Measurements from ENCODE around the gene RHO.
"Not testable (repeated sequence)": the region's sequence is repeated elsewhere in the genome, so short reads cannot be mapped to it uniquely, and the experiment has no call there.

Gene RHO

DNA sequence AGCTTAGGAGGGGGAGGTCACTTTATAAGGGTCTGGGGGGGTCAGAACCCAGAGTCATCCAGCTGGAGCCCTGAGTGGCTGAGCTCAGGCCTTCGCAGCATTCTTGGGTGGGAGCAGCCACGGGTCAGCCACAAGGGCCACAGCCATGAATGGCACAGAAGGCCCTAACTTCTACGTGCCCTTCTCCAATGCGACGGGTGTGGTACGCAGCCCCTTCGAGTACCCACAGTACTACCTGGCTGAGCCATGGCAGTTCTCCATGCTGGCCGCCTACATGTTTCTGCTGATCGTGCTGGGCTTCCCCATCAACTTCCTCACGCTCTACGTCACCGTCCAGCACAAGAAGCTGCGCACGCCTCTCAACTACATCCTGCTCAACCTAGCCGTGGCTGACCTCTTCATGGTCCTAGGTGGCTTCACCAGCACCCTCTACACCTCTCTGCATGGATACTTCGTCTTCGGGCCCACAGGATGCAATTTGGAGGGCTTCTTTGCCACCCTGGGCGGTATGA, at the start of gene RHO:
TSS of gene RHO (plus strand) at position 51 of the 512 bp plus-strand sequence. CDS start at position 146, 95 bp downstream.
- no peak for DNase-seq (ENCODE audit: low read depth in 2 of 3, low spot score in 1 of 3)

DNA sequence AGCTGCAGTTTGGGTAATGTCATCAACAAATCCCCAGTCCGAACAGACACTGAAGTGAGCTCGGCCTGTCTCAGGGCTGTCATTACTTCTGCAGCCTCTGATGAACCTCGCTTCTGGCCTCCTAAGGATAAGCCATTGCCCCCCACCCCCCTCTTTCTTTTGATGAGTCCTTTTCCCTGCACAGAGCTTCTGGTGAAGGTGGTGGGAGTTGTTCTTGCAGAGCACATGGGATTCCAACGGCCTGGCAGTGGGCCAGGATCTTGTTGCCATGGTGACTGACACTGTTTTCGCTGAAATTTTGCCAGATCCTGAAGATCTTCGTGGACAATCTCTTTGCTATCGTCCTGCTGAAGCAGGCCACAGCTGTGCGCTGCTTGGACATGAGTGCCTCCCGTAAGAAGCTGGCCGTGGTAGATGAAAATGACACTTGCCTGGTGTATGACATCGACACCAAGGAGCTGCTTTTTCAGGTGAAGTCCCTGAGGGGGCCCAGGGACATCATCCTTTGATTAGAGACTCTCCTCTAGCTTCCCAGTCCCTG, 47.1 kb upstream of the RHO start:
- DNase-seq (ENCODE audit: low read depth in 2 of 3, low spot score in 1 of 3): not testable (repeated sequence)

DNA sequence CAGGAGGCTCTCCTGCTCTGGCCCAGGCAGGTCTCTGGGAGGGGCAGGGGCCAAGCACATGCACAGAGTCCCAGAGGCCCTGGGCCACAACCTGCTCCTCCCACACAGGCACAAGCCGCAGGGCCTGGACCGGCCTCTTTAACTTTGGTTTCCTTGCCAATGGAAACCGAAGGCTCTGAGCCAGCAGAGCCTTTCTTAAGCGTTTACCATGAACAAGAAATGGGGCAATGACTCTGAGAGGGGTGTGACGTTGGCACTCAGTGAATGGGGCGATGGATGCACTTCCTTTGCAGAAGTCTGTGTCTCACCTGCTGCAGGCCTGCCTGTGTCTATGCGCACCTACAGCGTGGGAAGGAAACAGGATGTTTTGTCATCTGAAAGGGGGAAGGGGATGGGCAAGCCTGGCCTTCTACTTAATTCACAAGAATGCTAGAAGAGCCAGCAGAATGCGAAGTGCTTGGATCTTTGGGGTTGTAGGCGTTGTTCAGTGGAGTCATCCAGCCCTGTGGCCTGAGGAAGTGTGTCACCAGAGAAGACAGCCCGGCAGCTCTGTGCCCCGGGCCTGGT, 46.6 kb upstream of the RHO start:
- DNase-seq (ENCODE audit: low read depth in 2 of 3, low spot score in 1 of 3): peak in 2 of 3 donors; percentile 6 to 26

DNA sequence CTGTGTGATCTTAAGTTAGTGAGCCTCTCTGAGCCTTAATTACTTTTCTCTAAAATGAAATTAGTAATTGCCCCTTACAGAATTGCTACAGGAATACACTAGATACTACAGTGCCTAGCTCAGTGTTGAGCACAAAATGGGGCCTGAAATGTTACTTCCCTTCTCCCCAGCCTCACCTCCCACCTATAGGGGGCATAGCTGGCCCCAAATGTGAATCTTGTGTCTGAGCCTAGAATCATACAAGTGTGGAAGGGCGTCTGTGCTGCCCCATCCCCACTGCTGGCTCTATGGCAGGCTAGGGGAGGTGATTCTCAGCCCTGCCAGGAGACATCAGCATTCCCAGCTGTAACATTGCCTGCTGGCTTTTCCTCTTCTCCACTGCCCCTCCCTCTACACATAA, 45.7 kb upstream of the RHO start:
- no peak for DNase-seq (ENCODE audit: low read depth in 2 of 3, low spot score in 1 of 3)

GRCh38 chr3:129483870-129484269, 44.6 kb upstream of the RHO start:
- no peak for DNase-seq (ENCODE audit: low read depth in 2 of 3, low spot score in 1 of 3)

- DNase-seq (ENCODE audit: low read depth in 2 of 3, low spot score in 1 of 3): not testable (repeated sequence)
Observed at GRCh38 chr3:129485146-129485545, 43.3 kb upstream of the RHO start.

- no peak for DNase-seq (ENCODE audit: low read depth in 2 of 3, low spot score in 1 of 3)
Observed at GRCh38 chr3:129485721-129486663, 42.4 kb upstream of the RHO start.

GRCh38 chr3:129486664-129487035, 41.8 kb upstream of the RHO start:
- DNase-seq (ENCODE audit: low read depth in 2 of 3, low spot score in 1 of 3): no peak

DNA sequence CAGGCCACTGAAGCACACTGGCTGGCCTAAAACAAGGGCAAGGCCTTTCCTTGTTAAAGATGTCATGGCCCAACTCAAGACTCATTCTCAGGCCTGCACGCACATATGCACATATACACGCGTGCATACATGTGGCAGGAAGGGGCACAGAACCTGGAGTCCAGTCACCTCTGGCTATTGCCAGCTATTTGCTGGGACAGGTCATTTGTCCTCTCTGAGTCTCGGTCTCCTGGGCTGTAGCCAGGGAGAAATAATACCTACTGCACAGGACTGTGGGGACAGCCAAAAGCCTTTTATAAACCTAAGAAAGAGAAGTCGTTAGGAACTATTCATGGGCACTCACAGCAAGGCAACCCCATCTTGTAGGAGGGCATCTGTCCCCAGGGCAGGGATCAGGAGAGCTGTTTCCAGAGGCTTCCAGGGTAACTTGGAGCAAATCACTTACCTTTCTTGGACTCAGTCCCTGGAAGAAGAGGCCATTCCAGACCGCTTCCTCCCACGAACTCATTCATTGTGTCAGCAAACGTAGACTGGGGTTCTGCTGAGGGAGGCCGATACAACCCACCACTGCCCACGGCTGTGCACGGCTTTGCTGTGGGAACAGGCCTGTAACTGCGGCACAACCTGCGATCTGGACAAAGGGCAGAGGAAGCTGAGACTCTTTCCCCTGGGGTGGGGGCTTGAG, 41.1 kb upstream of the RHO start:
- DNase-seq (ENCODE audit: low read depth in 2 of 3, low spot score in 1 of 3): no peak

GRCh38 chr3:129487868-129488335, 40.5 kb upstream of the RHO start:
- not testable (repeated sequence) for DNase-seq (ENCODE audit: low read depth in 2 of 3, low spot score in 1 of 3)

DNA sequence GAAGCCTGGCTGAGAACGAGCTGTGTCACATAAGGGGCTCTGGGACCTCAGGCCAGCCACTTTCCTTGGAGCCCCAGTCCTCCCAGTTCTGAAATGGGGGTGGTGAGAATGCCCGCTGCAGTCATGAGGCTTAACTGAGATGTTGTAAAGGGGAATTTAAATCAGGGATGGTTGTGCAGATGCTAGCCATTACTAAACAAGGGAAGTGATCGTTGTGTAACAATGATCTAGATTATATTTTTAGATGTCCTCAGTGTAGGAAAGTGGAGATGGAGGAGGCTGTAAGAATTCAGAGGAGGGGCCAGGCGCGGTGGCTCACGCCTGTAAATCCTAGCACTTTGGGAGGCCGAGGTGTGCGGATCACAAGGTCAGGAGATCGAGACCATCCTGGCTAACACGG, 39.2 kb upstream of the RHO start:
- not testable (repeated sequence) for DNase-seq (ENCODE audit: low read depth in 2 of 3, low spot score in 1 of 3)

DNA sequence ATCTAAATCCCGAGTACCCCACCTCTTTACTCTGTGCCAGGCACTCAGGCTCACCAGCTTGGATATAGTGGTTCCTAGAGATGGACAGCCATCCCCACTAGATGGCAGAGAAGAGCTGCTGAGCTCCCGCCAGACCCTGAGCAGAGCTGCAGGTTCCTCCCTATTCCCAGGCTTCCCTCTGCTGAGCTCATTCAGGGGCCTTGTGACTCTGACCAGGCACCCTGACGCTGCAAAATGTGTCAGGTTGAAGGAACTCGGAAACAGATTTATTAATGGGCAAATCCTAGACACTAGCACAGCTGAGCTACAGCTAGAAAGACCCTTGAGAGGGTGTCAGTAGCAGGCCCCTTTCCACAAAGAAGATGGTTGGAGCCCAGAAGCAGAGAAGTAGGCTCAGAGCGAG, 38.2 kb upstream of the RHO start:
- DNase-seq (ENCODE audit: low read depth in 2 of 3, low spot score in 1 of 3): peak; percentile 15 to 37 (median 26)

DNA sequence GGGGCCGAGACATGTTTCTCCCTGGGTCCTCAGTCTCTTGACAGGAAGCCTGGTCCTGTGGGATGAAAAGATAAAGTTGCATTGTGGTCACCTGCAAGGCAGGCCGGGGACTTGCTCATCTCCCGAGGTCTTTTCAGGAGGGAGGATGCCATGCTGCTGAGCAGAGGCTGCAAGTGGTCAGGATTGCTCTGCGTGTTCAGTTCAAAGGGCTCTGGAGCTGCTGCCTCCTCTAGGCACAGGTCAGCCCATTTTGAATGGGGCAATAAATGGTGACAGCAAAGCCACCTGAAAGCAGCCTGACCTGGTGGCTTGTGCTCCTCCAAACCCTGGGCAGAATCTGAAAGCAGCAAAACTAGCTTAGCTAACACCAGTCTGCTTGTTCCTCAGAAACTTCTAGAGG, 37.4 kb upstream of the RHO start:
- DNase-seq (ENCODE audit: low read depth in 2 of 3, low spot score in 1 of 3): not testable (repeated sequence)

GRCh38 chr3:129491794-129492193, 36.6 kb upstream of the RHO start:
- no peak for DNase-seq (ENCODE audit: low read depth in 2 of 3, low spot score in 1 of 3)

- DNase-seq (ENCODE audit: low read depth in 2 of 3, low spot score in 1 of 3): no peak
Observed at GRCh38 chr3:129492691-129493090, 35.7 kb upstream of the RHO start.

DNA sequence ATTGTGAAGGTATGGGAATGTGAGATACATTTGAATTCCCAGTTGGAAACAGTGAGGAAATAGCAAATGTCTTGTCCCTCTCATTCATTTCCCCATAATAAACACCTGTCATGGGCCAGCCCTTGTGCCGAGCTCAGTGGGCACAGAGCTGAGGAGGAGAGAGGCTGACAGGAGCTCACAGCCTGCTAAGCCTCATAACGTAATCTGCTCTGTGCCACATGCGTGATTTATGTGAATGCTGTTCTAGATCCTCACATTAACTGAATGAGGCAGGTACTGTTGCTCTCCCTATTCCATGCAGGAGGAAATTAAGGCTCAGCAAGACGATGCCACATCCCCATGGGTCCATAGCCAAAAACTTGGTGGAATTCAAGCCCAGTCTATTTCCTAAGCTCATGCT, 35.2 kb upstream of the RHO start:
- DNase-seq (ENCODE audit: low read depth in 2 of 3, low spot score in 1 of 3): no peak

DNA sequence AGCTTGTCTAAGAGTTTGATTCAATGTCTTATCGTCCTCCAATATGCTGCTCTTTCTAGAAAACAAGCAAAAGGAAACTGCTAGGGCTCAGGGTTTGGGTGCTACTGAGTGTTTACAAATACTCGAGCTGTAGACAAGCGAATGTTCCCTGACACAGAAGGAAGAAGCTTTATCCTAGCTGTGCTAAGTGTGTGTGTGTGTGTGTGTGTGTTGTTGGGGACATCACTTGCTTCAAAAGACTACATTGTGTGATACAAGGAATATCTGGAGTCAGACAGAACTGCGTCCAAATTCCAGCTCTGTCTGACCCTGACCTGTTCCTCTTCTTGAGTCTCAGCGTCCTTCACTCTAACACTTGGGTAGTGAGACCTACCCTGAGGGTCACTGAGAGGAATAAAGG, 33.9 kb upstream of the RHO start:
- DNase-seq (ENCODE audit: low read depth in 2 of 3, low spot score in 1 of 3): not testable (repeated sequence)

DNA sequence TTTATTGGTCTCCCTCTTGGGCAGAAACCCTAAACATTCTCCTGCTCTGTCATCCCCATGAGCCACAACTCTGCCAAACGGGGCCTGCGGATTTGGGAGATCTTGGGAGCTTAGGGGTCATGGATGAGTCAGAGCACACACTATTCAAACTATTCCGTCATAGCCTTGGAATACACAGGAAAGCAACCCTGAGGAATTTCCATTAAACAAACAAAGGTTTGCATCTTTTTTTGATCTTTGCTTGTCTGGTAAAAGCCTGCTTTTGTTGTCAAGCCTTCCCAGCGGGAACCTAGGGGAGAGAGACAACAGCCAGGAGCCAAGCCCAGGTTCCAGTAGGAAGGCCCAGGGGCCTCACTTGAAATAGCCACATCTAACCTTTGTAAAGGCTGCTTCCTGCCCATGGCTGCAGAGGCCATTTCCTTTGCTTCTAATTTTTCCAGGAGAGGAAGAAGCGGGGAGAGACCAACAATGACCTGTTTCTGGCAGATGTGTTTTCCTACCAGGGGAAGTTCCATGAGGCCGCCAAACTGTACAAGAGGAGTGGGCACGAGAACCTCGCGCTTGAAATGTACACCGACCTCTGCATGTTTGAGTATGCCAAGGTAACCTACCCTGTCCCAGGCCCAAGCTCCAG, 33.3 kb upstream of the RHO start:
- DNase-seq (ENCODE audit: low read depth in 2 of 3, low spot score in 1 of 3): not testable (repeated sequence)

- DNase-seq (ENCODE audit: low read depth in 2 of 3, low spot score in 1 of 3): not testable (repeated sequence)
Observed at GRCh38 chr3:129497876-129498275, 30.6 kb upstream of the RHO start.

GRCh38 chr3:129498603-129499488, 29.6 kb upstream of the RHO start:
- DNase-seq (ENCODE audit: low read depth in 2 of 3, low spot score in 1 of 3): not testable (repeated sequence)

Measured in stimulated activated CD4-positive, alpha-beta T cell treated with anti-CD3 and anti-CD28 coated beads, Interleukin-12 subunit alpha, Interleukin-12 subunit beta, amount 100 ng/mL, for 48 hours (primary cell).